ENCODE measurements around the gene ANKRD65. TPM values are rescaled to one million over a fixed set of nuclear protein-coding genes. Genes with fewer than 3 reads are reported as not detected.
A peak's percentile ranks its signal among the peaks of the same experiment; 100 is the strongest.
"Not testable (repeated sequence)": the region's sequence is repeated elsewhere in the genome, so short reads cannot be mapped to it uniquely, and the experiment has no call there.

ANKRD65 gene
- total and polyA plus RNA-seq, 10 donors: 0.43 to 4.3 (median 1.6) TPM

DNA sequence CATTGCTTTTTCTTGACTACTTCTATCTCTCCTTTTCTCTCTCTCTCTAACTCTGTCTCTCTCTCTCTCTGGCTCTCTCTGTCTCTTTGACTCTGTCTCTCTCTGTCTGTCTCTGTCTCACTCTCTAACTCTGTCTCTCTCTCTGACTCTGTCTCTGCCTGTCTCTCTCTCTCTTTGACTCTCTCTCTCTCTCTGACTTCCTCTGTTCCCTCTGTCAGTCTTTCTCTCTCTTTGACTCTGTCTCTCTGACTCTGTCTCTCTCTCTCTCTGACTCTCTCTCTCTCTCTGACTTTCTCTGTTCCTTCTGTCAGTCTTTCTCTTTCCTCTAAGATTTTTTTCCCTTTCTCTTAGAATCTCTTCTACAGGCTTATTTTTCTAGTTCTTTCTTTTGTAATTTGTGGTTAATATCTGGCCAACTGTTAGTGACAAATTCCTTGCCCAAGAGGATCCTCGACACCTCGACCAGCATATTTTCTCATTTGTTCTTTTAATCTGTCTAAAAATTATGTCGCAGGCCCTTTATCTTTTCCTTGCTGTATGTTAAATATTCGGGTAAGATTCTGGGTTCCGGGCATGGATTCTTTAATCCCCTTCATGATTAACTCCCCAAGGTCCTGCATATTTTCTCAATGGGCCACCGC lies 28.1 kb upstream of the ANKRD65 start, which contains the start of gene ATAD3C:
ATAD3C (plus strand) TSS at position 591 of the 641 bp plus-strand sequence. CDS start 995 bp downstream, outside the sequence.
- Histone ChIP-seq H3K27me3 (replicated peaks in 1 of 7) (peaks cover 0 to 6% (median 0%) of the 10 kb centered on the region in 7 donors), H3K9me3 (no peaks in the 10 kb centered on the region), H3K27ac (no peak within 1 kb of the TSS), H3K4me3 (no peak within 1 kb of the TSS), H3K36me3 (no peaks in the 10 kb centered on the region), H3K4me1 (no peaks in the 10 kb centered on the region)
- DNase-seq: no peak
- 74 to 87% (median 82%) methylated on average over 6 of the region's 6 CpGs for WGBS, 5 donors
- intact Hi-C loops (cut with DNase I; ENCODE audit: low total_unique reads): no loop called here
- no peak for TF ChIP-seq POLR2AphosphoS5 (IDR thresholded peaks at IDR 0.05)
- TF ChIP-seq, protein P1, sequence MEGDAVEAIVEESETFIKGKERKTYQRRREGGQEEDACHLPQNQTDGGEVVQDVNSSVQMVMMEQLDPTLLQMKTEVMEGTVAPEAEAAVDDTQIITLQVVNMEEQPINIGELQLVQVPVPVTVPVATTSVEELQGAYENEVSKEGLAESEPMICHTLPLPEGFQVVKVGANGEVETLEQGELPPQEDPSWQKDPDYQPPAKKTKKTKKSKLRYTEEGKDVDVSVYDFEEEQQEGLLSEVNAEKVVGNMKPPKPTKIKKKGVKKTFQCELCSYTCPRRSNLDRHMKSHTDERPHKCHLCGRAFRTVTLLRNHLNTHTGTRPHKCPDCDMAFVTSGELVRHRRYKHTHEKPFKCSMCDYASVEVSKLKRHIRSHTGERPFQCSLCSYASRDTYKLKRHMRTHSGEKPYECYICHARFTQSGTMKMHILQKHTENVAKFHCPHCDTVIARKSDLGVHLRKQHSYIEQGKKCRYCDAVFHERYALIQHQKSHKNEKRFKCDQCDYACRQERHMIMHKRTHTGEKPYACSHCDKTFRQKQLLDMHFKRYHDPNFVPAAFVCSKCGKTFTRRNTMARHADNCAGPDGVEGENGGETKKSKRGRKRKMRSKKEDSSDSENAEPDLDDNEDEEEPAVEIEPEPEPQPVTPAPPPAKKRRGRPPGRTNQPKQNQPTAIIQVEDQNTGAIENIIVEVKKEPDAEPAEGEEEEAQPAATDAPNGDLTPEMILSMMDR (IDR thresholded peaks at IDR 0.05 in 8 of 11, conservative IDR thresholded peaks at IDR 0.05 in 3 of 11): no peak
- no peak for TF ChIP-seq POLR2A (IDR thresholded peaks at IDR 0.05)

DNA sequence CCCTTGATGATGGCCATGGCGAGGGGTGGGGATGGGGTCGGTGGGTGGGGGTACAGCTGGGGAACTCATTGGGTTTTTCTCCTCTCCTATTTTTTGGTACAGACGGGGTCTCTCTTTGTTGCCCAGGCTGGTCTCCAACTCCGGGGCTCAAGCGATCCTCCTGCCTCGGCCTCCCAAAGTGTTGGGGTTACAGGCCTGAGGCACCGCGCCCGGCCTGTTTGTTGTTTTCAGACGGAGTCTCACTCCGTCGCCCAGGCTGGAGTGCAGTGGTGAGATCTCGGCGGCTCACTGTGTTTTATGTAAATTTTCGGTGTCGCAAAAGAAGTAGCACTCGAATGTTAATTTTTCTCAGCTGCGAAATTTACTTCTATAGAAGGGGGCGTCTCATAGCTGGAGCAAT lies 25.6 kb upstream of the ANKRD65 start:
- 89 to 97% (median 92%) methylated on average over 19 of the region's 19 CpGs for WGBS, 5 donors
- H3K36me3 ChIP-seq; H3K9me3 ChIP-seq; H3K4me3 ChIP-seq; DNase-seq; H3K27me3 ChIP-seq (replicated peaks in 1 of 7); H3K27ac ChIP-seq; H3K4me1 ChIP-seq; intact Hi-C loops (cut with DNase I; ENCODE audit: low total_unique reads): not testable (repeated sequence)

DNA sequence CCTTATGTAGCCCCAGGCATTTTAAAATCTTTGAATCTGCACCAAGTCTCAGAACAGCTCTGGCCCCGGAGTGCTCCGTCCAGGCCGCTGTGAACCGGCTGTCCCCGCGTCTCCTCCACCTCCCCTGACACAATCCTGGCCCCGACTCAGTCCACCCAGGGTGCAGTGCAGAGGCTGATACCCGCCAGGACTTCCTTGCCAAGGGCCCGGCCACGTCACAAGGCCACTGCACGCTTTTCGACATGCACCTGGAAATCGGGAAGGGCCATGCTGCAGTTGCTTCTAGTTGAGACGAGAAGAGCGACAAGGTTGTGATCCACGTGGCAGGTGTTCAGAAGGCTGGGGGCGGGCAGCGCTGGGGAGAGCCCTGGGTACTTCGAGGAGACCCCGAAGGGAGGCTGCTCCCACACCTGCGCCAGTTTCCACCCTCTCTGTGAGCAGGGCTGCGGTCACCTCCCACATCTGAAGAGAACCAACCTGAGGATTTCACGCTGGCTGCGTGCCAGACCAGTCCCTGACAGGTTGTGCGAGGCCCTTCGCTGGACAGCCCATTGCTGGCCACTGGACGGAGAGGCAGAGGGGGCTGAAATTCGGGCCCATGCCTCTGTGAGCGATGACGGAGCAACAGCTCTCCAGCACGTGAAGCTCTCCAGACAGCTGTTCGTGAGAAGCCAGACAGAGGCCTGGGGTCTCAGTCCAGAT lies 21.1 kb upstream of the ANKRD65 start:
- intact Hi-C loops (cut with DNase I; ENCODE audit: low total_unique reads): no loop called here

DNA sequence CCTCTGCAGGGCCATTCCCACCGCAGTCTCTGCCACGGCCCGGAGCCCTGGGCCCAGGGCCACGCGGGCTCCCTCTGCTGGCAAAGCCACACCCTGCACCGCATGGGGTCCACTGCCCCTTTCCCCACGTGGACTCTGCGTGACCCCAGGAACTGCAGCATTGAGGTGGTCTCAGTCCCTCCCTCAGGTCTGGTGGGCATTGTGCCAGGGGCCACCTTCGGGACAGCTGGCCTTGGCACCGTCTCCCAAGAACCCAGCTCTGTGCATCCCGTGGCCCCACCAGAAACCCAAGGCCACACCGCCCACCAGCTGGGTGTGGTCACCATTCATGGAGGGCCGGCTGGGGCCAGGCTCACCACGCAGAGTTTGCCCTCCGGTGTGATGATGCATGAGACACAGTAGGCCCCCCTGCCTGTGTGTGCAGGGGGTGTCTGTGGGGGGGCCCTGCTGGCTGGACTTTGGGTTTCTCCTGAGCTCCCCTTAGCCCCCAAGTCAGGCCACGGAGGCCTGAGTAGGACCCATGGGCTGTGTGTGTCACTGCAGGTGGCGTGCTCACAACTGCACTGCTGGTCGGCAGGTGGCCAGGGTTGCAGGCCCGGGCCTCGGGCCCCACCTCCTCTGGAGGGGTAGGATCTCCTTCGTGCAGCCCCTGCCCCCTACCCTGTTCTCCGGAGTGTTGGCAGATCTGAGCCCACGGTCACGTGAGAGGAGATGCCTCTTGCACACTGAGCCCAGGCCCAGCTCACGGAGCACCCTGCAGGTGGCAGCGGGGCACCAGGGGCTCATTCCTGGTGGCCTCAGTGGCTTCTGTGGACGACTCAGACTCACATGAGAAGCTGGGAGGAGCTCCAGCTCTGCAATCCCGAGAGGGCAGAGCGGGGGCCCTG lies 20.2 kb upstream of the ANKRD65 start:
- TF ChIP-seq POLR2A (IDR thresholded peaks at IDR 0.05) (no peak), POLR2AphosphoS5 (IDR thresholded peaks at IDR 0.05) (peak in 2 of 3 donors; percentile 56 to 74)
- TF ChIP-seq, protein P1 (IDR thresholded peaks at IDR 0.05 in 8 of 11, conservative IDR thresholded peaks at IDR 0.05 in 3 of 11): peak; percentile 68 to 94 (median 91)
- Histone ChIP-seq H3K9me3 (no peaks in the 10 kb centered on the region), H3K36me3 (no peaks in the 10 kb centered on the region), H3K4me3 (no peak overlapping the region), H3K27me3 (replicated peaks in 1 of 7) (peaks cover 0 to 48% (median 22%) of the 10 kb centered on the region in 7 donors), H3K4me1 (peaks cover 9 to 33% (median 20%) of the 10 kb centered on the region in 6 donors), H3K27ac (no peak overlapping the region)
- DNase-seq: peak; percentile 84
- intact Hi-C loops (cut with DNase I; ENCODE audit: low total_unique reads): no loop called here
- WGBS, 5 donors: 32 to 44% (median 41%) methylated on average over 17 to 29 of the region's 29 CpGs

More for the DNA sequence above, 21.1 kb upstream of the ANKRD65 start:
- Histone ChIP-seq H3K4me3 (no peak overlapping the region), H3K4me1 (peaks cover 7 to 23% (median 12%) of the 10 kb centered on the region in 6 donors), H3K9me3 (no peaks in the 10 kb centered on the region), H3K36me3 (no peaks in the 10 kb centered on the region), H3K27me3 (replicated peaks in 1 of 7) (peaks cover 0 to 38% (median 13%) of the 10 kb centered on the region in 7 donors), H3K27ac (no peak overlapping the region)
- DNase-seq: peak; percentile 58
- TF ChIP-seq POLR2AphosphoS5 (IDR thresholded peaks at IDR 0.05) (no peak), POLR2A (IDR thresholded peaks at IDR 0.05) (no peak)
- TF ChIP-seq, protein P1 (IDR thresholded peaks at IDR 0.05 in 8 of 11, conservative IDR thresholded peaks at IDR 0.05 in 3 of 11): no peak
- 84 to 93% (median 88%) methylated on average over 29 to 32 of the region's 32 CpGs for WGBS, 5 donors

Data from spleen (tissue), 11 donors.